Measurements from ENCODE around the gene NCAM2. TPM values are rescaled to one million over a fixed set of nuclear protein-coding genes. Genes with fewer than 3 reads are reported as not detected.

Gene NCAM2
- total RNA-seq = 1 to 10 TPM in 3 of 4 donors, under 1 TPM in 1; 0.31 to 2.3 (median 1.7) TPM

GRCh38 chr21:20997636-20998455, at the start of gene NCAM2:
Gene NCAM2 (plus strand): TSS chr21:20998409.
- no peak for DNase-seq (ENCODE audit: low spot score)
- TF ChIP-seq CTCF (IDR thresholded peaks at IDR 0.05) = no peak

GRCh38 chr21:20949884-20950283, 48.3 kb upstream of the NCAM2 start:
- no peak for DNase-seq (ENCODE audit: low spot score)
- no peak for ATAC-seq (ENCODE audit: low FRiP score)
- no peak for TF ChIP-seq CTCF (IDR thresholded peaks at IDR 0.05)

More at GRCh38 chr21:20997636-20998455, at the start of gene NCAM2:
- peak; percentile 84 for ATAC-seq (ENCODE audit: low FRiP score)

- ATAC-seq (ENCODE audit: low FRiP score) = no peak
- TF ChIP-seq CTCF (IDR thresholded peaks at IDR 0.05) = no peak
- DNase-seq (ENCODE audit: low spot score) = no peak
Observed at GRCh38 chr21:20965816-20966215, 32.4 kb upstream of the NCAM2 start.

GRCh38 chr21:20968391-20968790, 29.8 kb upstream of the NCAM2 start:
- ATAC-seq (ENCODE audit: low FRiP score) = peak; percentile 41
- no peak for TF ChIP-seq CTCF (IDR thresholded peaks at IDR 0.05)
- DNase-seq (ENCODE audit: low spot score) = no peak

GRCh38 chr21:20970691-20971090, 27.5 kb upstream of the NCAM2 start:
- DNase-seq (ENCODE audit: low spot score) (no peak), ATAC-seq (ENCODE audit: low FRiP score) (no peak)
- no peak for TF ChIP-seq CTCF (IDR thresholded peaks at IDR 0.05)

GRCh38 chr21:20971296-20971921, 26.8 kb upstream of the NCAM2 start:
- no peak for TF ChIP-seq CTCF (IDR thresholded peaks at IDR 0.05)
- DNase-seq (ENCODE audit: low spot score) (no peak), ATAC-seq (ENCODE audit: low FRiP score) (no peak)
